ENCODE measurements around the gene RNFT2. TPM values are rescaled to one million over a fixed set of nuclear protein-coding genes. Genes with fewer than 3 reads are reported as not detected.
A peak's percentile ranks its signal among the peaks of the same experiment; 100 is the strongest.

The RNFT2 gene
- total RNA-seq, 1 experiment from 2014 or later = 27.7 TPM

GRCh38 chr12:116890330-116890729 lies 152.2 kb downstream of the RNFT2 start:
- no peaks in the 10 kb centered on the region; the same call in 1 of the 2 replicates for H3K27me3 Mint-ChIP-seq (ENCODE audit: low read depth)
- no peak for DNase-seq (ENCODE audit: low spot score)
- POLR2A ChIA-PET = interaction anchor here (0.7 kb wide), 1 partner anchor 52 kb away, joined by 3 read pairs; no protein-coding TSS in a partner anchor
- no peaks in the 10 kb centered on the region for H3K36me3 Mint-ChIP-seq
- H3K4me1 Mint-ChIP-seq = 0 out of 2 replicates have a peak, but pooled peaks cover 2% of the 10 kb centered on the region
- ATAC-seq = no peak
- H3K9me3 Mint-ChIP-seq = peaks cover 9% of the 10 kb centered on the region
- TF ChIP-seq JAZF1 (CRISPR knock-in tag; IDR thresholded peaks at IDR 0.05) = no peak
- TF ChIP-seq GTF2I (CRISPR knock-in tag; conservative IDR thresholded peaks at IDR 0.05) = peak; percentile 78; the same call in 1 of the 2 replicates
- no peak overlapping the region for H3K27ac Mint-ChIP-seq
- H3K4me3 Mint-ChIP-seq = no peak overlapping the region
- CTCF ChIA-PET = no interaction called here

- ATAC-seq = no peak
- Mint-ChIP-seq H3K27ac (no peak overlapping the region), H3K27me3 (ENCODE audit: low read depth) (no peaks in the 10 kb centered on the region; the same call in 1 of the 2 replicates), H3K9me3 (peaks cover 9% of the 10 kb centered on the region), H3K4me1 (0 out of 2 replicates have a peak, but pooled peaks cover 2% of the 10 kb centered on the region), H3K4me3 (no peak overlapping the region), H3K36me3 (no peaks in the 10 kb centered on the region)
- TF ChIP-seq E2F4 (CRISPR knock-in tag; IDR thresholded peaks at IDR 0.05; ENCODE audit: borderline replicate concordance, low read depth) = no peak
- TF ChIP-seq PRRX2 (CRISPR knock-in tag; IDR thresholded peaks at IDR 0.05) = no peak
- no peak for TF ChIP-seq NFE2L1 (CRISPR knock-in tag; IDR thresholded peaks at IDR 0.05)
- TF ChIP-seq FOXK1 (CRISPR knock-in tag; IDR thresholded peaks at IDR 0.05) = no peak
- TF ChIP-seq EMX1 (CRISPR knock-in tag; IDR thresholded peaks at IDR 0.05) = no peak
- TF ChIP-seq ETV6 (CRISPR knock-in tag; IDR thresholded peaks at IDR 0.05) = no peak
- no peak for DNase-seq (ENCODE audit: low spot score)
- ChIA-PET POLR2A (no interaction called here), CTCF (no interaction called here)
Observed at GRCh38 chr12:116891019-116891418, 152.9 kb downstream of the RNFT2 start.

GRCh38 chr12:116892349-116893140 lies 154.4 kb downstream of the RNFT2 start:
- no peak for DNase-seq (ENCODE audit: low spot score)
- ATAC-seq = peak; percentile 69
- Mint-ChIP-seq H3K9me3 (peaks cover 9% of the 10 kb centered on the region), H3K36me3 (no peaks in the 10 kb centered on the region), H3K27me3 (ENCODE audit: low read depth) (no peaks in the 10 kb centered on the region; the same call in 1 of the 2 replicates), H3K4me3 (no peak overlapping the region), H3K27ac (no peak overlapping the region), H3K4me1 (0 out of 2 replicates have a peak, but pooled peaks cover 2% of the 10 kb centered on the region)
- ChIA-PET POLR2A (no interaction called here), CTCF (interaction anchor here (2.0 kb wide), 1 partner anchor 29 kb away, joined by 8 read pairs; no protein-coding TSS in a partner anchor)
- TF ChIP-seq IRF1 (CRISPR knock-in tag; IDR thresholded peaks at IDR 0.05) (no peak), USF1 (CRISPR knock-in tag; IDR thresholded peaks at IDR 0.05) (peak; percentile 90), USF2 (CRISPR knock-in tag; IDR thresholded peaks at IDR 0.05) (peak; percentile 91), ZNF121 (CRISPR knock-in tag; IDR thresholded peaks at IDR 0.05) (no peak)

- CTCF ChIA-PET = no interaction called here
- TF ChIP-seq E2F5 (CRISPR knock-in tag; IDR thresholded peaks at IDR 0.05) = no peak
- no peak for TF ChIP-seq GABPB1 (CRISPR knock-in tag; IDR thresholded peaks at IDR 0.05)
- TF ChIP-seq E2F1 (CRISPR knock-in tag; IDR thresholded peaks at IDR 0.05) = no peak
- no peak for TF ChIP-seq ZNF425 (CRISPR knock-in tag; conservative IDR thresholded peaks at IDR 0.05)
- no peak for TF ChIP-seq RELA (CRISPR knock-in tag; IDR thresholded peaks at IDR 0.05; ENCODE audit: borderline replicate concordance)
- no peak for TF ChIP-seq IRF1 (CRISPR knock-in tag; IDR thresholded peaks at IDR 0.05)
- no peak for TF ChIP-seq NFYB (CRISPR knock-in tag; conservative IDR thresholded peaks at IDR 0.05; ENCODE audit: low read depth)
Observed at GRCh38 chr12:116894913-116895312, 156.8 kb downstream of the RNFT2 start.

More at GRCh38 chr12:116894913-116895312, 156.8 kb downstream of the RNFT2 start:
- Mint-ChIP-seq H3K27ac (no peak overlapping the region), H3K4me1 (no peaks in the 10 kb centered on the region), H3K4me3 (no peak overlapping the region), H3K9me3 (peaks cover 9% of the 10 kb centered on the region), H3K27me3 (ENCODE audit: low read depth) (peaks cover 6% of the 10 kb centered on the region), H3K36me3 (no peaks in the 10 kb centered on the region)
- POLR2A ChIA-PET = no interaction called here
- DNase-seq (ENCODE audit: low spot score) (no peak), ATAC-seq (no peak)
